Measurements from ENCODE around the gene NAT14. TPM values are rescaled to one million over a fixed set of nuclear protein-coding genes. Genes with fewer than 3 reads are reported as not detected.

NAT14 gene
- total RNA-seq, 1 donor from 2014 or later, result 58.2 TPM

- Mint-ChIP-seq H3K4me3 (ENCODE audit: unreplicated experiment) (no peak overlapping the region), H3K9me3 (ENCODE audit: unreplicated experiment) (no peaks in the 10 kb centered on the region), H3K36me3 (ENCODE audit: unreplicated experiment) (peaks cover 4% of the 10 kb centered on the region), H3K27me3 (ENCODE audit: unreplicated experiment) (peaks cover 55% of the 10 kb centered on the region), H3K27ac (ENCODE audit: unreplicated experiment) (no peak overlapping the region), H3K4me1 (ENCODE audit: unreplicated experiment) (peaks cover 10% of the 10 kb centered on the region)
- TF ChIP-seq CTCF (IDR thresholded peaks at IDR 0.05), result no peak
- no peak for DNase-seq (ENCODE audit: extremely low spot score, unreplicated experiment)
These were observed 44.4 kb upstream of the NAT14 start for GRCh38 chr19:55440411-55441105.

- Mint-ChIP-seq H3K27ac (ENCODE audit: unreplicated experiment) (no peak overlapping the region), H3K36me3 (ENCODE audit: unreplicated experiment) (peaks cover 4% of the 10 kb centered on the region), H3K9me3 (ENCODE audit: unreplicated experiment) (no peaks in the 10 kb centered on the region), H3K27me3 (ENCODE audit: unreplicated experiment) (peaks cover 58% of the 10 kb centered on the region), H3K4me1 (ENCODE audit: unreplicated experiment) (peaks cover 10% of the 10 kb centered on the region), H3K4me3 (ENCODE audit: unreplicated experiment) (no peak overlapping the region)
- no peak for DNase-seq (ENCODE audit: extremely low spot score, unreplicated experiment)
- no peak for TF ChIP-seq CTCF (IDR thresholded peaks at IDR 0.05)
These were observed 43.7 kb upstream of the NAT14 start for GRCh38 chr19:55441319-55441691.

GRCh38 chr19:55441692-55442321 is 43.2 kb upstream of the NAT14 start:
- Mint-ChIP-seq H3K9me3 (ENCODE audit: unreplicated experiment) (no peaks in the 10 kb centered on the region), H3K27me3 (ENCODE audit: unreplicated experiment) (peaks cover 55% of the 10 kb centered on the region), H3K4me3 (ENCODE audit: unreplicated experiment) (no peak overlapping the region), H3K4me1 (ENCODE audit: unreplicated experiment) (peaks cover 10% of the 10 kb centered on the region), H3K27ac (ENCODE audit: unreplicated experiment) (no peak overlapping the region), H3K36me3 (ENCODE audit: unreplicated experiment) (peaks cover 4% of the 10 kb centered on the region)
- DNase-seq (ENCODE audit: extremely low spot score, unreplicated experiment), result no peak
- TF ChIP-seq CTCF (IDR thresholded peaks at IDR 0.05), result no peak

- Mint-ChIP-seq H3K36me3 (ENCODE audit: unreplicated experiment) (peaks cover 4% of the 10 kb centered on the region), H3K9me3 (ENCODE audit: unreplicated experiment) (no peaks in the 10 kb centered on the region), H3K4me3 (ENCODE audit: unreplicated experiment) (no peak overlapping the region), H3K27ac (ENCODE audit: unreplicated experiment) (no peak overlapping the region), H3K27me3 (ENCODE audit: unreplicated experiment) (peaks cover 55% of the 10 kb centered on the region), H3K4me1 (ENCODE audit: unreplicated experiment) (peaks cover 10% of the 10 kb centered on the region)
- TF ChIP-seq CTCF (IDR thresholded peaks at IDR 0.05), result no peak
- no peak for DNase-seq (ENCODE audit: extremely low spot score, unreplicated experiment)
These were observed 42.5 kb upstream of the NAT14 start for GRCh38 chr19:55442372-55442961.
